ENCODE results near the gene ENTPD2. TPM values are rescaled to one million over a fixed set of nuclear protein-coding genes. Genes with fewer than 3 reads are reported as not detected.
A peak's percentile ranks its signal among the peaks of the same experiment; 100 is the strongest.

The ENTPD2 gene
- total and polyA plus RNA-seq, 12 donors = 0.32 to 3.3 (median 1.6) TPM

DNA sequence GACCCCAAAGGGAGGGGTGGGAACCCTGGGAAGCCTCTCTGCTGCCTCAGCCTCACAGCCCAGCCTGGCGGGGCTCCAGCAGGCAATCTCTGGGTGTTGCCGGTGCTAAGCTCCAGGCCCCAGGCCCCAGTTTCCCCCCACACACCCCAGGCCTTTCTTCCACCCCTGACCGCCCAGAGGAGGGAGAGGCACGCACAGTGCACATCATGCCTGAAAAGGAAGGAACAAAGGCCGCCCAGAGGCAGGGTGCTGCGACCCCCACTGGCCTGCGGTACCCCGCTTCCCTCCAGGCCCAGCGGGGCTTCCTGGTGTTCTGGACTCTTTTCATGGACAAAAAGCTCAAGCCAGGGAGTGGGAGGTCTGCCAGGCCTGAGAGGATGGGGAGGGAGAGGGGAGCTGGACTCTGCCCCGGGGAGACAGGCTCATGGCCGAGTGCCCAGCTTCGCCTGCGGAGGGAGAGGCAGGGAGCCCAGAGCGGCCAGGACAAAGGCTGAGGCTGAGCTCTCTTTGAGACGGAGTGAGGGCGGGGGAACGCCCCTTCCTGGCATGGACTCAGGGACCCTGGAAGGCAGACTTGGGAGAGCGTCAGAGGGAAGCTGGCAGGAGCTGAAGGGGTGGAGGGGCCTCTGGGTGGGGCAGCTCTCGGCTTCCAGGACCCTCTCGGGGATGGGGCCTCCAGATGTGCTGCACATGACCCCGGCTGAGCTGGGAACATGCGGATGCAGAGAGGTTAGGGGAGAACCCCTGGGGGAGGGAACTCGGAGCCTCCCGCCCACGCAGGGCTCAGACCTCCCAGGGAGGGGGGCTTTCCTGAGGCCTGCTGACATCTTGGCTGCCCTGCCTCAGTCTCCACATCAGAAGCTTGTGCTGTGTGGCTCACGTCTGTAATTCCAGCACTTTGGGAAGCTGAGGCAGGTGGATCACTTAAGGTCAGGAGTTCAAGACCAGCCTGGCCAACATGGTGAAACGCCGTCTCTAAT is 1.8 kb upstream of the ENTPD2 start:
- intact Hi-C loops (cut with DNase I) = no loop called here
- TF ChIP-seq, protein P1, sequence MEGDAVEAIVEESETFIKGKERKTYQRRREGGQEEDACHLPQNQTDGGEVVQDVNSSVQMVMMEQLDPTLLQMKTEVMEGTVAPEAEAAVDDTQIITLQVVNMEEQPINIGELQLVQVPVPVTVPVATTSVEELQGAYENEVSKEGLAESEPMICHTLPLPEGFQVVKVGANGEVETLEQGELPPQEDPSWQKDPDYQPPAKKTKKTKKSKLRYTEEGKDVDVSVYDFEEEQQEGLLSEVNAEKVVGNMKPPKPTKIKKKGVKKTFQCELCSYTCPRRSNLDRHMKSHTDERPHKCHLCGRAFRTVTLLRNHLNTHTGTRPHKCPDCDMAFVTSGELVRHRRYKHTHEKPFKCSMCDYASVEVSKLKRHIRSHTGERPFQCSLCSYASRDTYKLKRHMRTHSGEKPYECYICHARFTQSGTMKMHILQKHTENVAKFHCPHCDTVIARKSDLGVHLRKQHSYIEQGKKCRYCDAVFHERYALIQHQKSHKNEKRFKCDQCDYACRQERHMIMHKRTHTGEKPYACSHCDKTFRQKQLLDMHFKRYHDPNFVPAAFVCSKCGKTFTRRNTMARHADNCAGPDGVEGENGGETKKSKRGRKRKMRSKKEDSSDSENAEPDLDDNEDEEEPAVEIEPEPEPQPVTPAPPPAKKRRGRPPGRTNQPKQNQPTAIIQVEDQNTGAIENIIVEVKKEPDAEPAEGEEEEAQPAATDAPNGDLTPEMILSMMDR (IDR thresholded peaks at IDR 0.05) = peak in 1 of 9 donors; percentile 14
- ATAC-seq (peak; percentile 83 to 96 (median 93)), DNase-seq (peak; percentile 93 to 97)
- Histone ChIP-seq H3K36me3 (no peaks in the 10 kb centered on the region), H3K4me1 (peaks cover 30 to 50% (median 41%) of the 10 kb centered on the region in 9 donors), H3K4me3 (peak overlapping the region in 1 of 10 donors; percentile 55), H3K9me3 (no peaks in the 10 kb centered on the region), H3K27me3 (peaks cover 6 to 49% (median 32%) of the 10 kb centered on the region in 7 donors), H3K27ac (peak overlapping the region; percentile 14 to 93 (median 85))
- WGBS, 2 donors = 22 to 23% methylated on average over 27 to 28 of the region's 28 CpGs

DNA sequence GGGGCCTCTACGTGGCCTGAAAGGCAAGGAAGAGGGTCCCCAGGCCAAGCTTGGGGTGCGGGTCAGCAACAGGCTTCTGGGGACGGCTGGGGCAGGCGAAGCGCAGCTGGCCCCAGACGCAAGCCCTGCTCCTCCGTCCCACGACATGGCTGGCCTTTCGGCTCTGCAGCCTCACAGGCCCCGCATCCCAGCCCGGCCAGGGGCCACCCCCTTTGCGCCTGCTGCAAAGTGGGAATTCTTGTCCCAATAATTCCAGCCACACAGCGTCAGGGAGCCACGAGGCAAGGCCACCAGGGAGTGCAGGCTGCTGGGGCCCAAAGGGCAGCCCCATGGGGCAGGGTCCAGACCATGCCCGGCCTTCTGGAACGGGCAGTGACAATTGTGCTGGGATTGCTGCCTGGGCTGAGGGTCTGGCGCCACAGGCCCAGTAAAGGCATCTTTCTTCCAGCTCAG is 1.1 kb upstream of the ENTPD2 start:
- peak; percentile 4 to 26 (median 10) for ATAC-seq
- peaks cover 6 to 56% (median 36%) of the 10 kb centered on the region in 7 donors for H3K27me3 ChIP-seq
- H3K27ac ChIP-seq = peak overlapping the region; percentile 14 to 93 (median 85)
- TF ChIP-seq, protein P1 (IDR thresholded peaks at IDR 0.05) = no peak
- WGBS, 2 donors = 63% methylated on average over 17 of the region's 17 CpGs
- H3K4me3 ChIP-seq = peak overlapping the region in 1 of 10 donors; percentile 55
- no peaks in the 10 kb centered on the region for H3K36me3 ChIP-seq
- peak in 1 of 2 donors; percentile 43 for DNase-seq
- peaks cover 30 to 50% (median 41%) of the 10 kb centered on the region in 9 donors for H3K4me1 ChIP-seq
- intact Hi-C loops (cut with DNase I) = no loop called here
- H3K9me3 ChIP-seq = no peaks in the 10 kb centered on the region

DNA sequence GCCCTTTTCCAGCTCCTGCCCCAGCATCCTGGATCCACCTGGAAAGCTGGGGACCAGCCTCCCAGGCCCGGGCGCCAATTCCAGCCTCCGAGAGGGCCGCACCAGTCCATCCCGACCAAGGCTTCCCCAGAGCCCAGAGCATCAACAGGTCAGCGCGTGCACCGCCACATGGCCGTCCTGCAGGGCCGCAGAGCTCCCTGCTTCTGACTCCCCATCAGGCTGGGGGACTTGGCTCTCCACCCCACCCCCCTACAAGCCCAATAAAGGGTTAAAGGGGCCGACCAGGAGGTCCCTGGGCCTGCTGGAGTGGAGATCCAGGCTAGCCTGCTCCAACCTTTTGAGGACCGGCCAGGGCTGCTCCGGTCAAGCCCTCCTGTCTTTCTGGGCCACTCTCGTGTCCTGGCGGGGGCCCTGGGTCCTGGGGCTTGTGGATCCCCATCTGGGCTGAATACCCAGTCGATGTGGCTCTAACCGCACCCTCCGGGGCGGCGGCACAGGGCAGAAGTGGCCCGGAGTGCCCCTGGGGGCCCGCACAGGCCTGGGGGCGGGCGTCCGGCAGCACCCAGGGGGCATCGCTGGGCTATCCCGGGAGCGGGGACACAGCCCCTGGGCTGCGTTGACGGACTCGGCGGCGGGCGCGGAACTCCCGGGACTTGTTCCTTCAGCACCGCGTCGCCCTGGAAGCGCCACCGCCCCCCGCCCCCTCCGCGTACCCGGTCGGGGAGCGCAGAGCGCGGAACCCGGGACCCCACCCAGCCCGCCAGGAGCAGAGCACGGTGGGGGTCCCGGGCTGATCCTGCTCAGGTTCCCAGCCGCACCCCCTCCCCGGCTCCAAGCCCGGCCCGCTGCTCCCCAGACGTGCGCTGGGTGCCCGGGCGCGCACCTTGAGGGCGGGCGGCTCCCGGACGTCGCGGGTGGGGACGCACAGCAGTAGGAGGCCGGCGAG is 590 bp downstream of the ENTPD2 start:
- DNase-seq = peak in 1 of 2 donors; percentile 15
- TF ChIP-seq, protein P1 (IDR thresholded peaks at IDR 0.05) = no peak
- Histone ChIP-seq H3K27ac (peak overlapping the region in 5 of 10 donors; percentile 78 to 93 (median 85)), H3K27me3 (peaks cover 6 to 73% (median 51%) of the 10 kb centered on the region in 7 donors), H3K9me3 (no peaks in the 10 kb centered on the region), H3K4me3 (peak overlapping the region in 9 of 10 donors; percentile 35 to 55 (median 44)), H3K36me3 (no peaks in the 10 kb centered on the region), H3K4me1 (peaks cover 30 to 53% (median 44%) of the 10 kb centered on the region in 9 donors)
- 13 to 16% methylated on average over 54 to 71 of the region's 71 CpGs for WGBS, 2 donors
- intact Hi-C loops (cut with DNase I) = no loop called here
- no peak for ATAC-seq
